A549 (cell line): ENCODE results near the gene NTHL1. TPM values are rescaled to one million over a fixed set of nuclear protein-coding genes. Genes with fewer than 3 reads are reported as not detected.

Source experiments
- ATOH8 ChIP-seq: fragments of 250-450 bp; sonication (Bioruptor Pico); IDR thresholded peaks from 2 replicates; pipeline ENCODE4 v1.5.0; 2020; ENCODE audit warnings: low read depth, mild to moderate bottlenecking, moderate library complexity
- BHLHE40 ChIP-seq: IDR thresholded peaks from 2 replicates; pipeline ENCODE4 v1.6.1; 2012; ENCODE audit warnings: low read depth, low read length, inconsistent platforms
- CBX2 ChIP-seq: fragments of 200-600 bp; sonication (generic); IDR thresholded peaks from 2 replicates; pipeline ENCODE4 v1.6.1; 2016; ENCODE audit warnings: low read depth, mild to moderate bottlenecking, borderline replicate concordance
- CEBPB ChIP-seq, 2 experiments: fragments of >200 bp in 1 of 2; sonication (Bioruptor Twin) in 1 of 2; formaldehyde crosslinking in 1 of 2; IDR thresholded peaks; 2 replicates each; pipeline ENCODE4 v1.6.1; 2012 to 2016
- CHD2 ChIP-seq: fragments of 150-350 bp; IDR thresholded peaks from 2 replicates; pipeline ENCODE4 v1.6.1; 2014; ENCODE audit warnings: low read length; ENCODE audit not compliant: partially characterized antibody
- E2F6 ChIP-seq: IDR thresholded peaks from 2 replicates; pipeline ENCODE4 v1.6.1; 2012; ENCODE audit warnings: low read depth, borderline replicate concordance
- EHF ChIP-seq: fragments of 250-450 bp; sonication (Bioruptor Pico); IDR thresholded peaks from 2 replicates; pipeline ENCODE4 v1.5.0; 2020; ENCODE audit warnings: mild to moderate bottlenecking
- EHMT2 ChIP-seq: fragments of 200-600 bp; sonication (generic); IDR thresholded peaks from 2 replicates; pipeline ENCODE4 v1.6.1; 2016; ENCODE audit warnings: antibody characterized with exemption, low read depth, mild to moderate bottlenecking, moderate library complexity
- ESRRA ChIP-seq: fragments of 150-350 bp; IDR thresholded peaks from 2 replicates; pipeline ENCODE4 v1.6.1; 2014; ENCODE audit warnings: mild to moderate bottlenecking, low read length, borderline replicate concordance
- FOSB ChIP-seq: fragments of 250-450 bp; sonication (Bioruptor Pico); IDR thresholded peaks from 2 replicates; pipeline ENCODE4 v1.5.0; 2020; ENCODE audit warnings: mild to moderate bottlenecking, moderate library complexity
- HDAC2 ChIP-seq: fragments of 200-600 bp; sonication (generic); IDR thresholded peaks from 2 replicates; pipeline ENCODE4 v1.6.1; 2016
- HEYL ChIP-seq: fragments of 250-450 bp; sonication (Bioruptor Pico); IDR thresholded peaks from 2 replicates; pipeline ENCODE4 v1.8.0; 2021; ENCODE audit warnings: mild to moderate bottlenecking, moderate library complexity
- HOXB5 ChIP-seq: fragments of 250-450 bp; sonication (Bioruptor Pico); IDR thresholded peaks from 2 replicates; pipeline ENCODE4 v1.5.0; 2020; ENCODE audit warnings: mild to moderate bottlenecking, moderate library complexity
- MAFK ChIP-seq: fragments of 450-650 bp; IDR thresholded peaks from 2 replicates; pipeline ENCODE4 v1.6.1; 2014; ENCODE audit not compliant: partially characterized antibody
- MAZ ChIP-seq: fragments of 150-350 bp; IDR thresholded peaks from 2 replicates; pipeline ENCODE4 v1.6.1; 2014; ENCODE audit warnings: antibody characterized with exemption, low read depth, low read length, borderline replicate concordance
- MYC ChIP-seq: IDR thresholded peaks from 2 replicates; pipeline ENCODE4 v1.6.1; 2012; ENCODE audit warnings: mild to moderate bottlenecking, inconsistent platforms, low read length, improper control_type of control experiment, borderline replicate concordance
- NR3C1 ChIP-seq: fragments of >200 bp; sonication (Bioruptor Twin); formaldehyde crosslinking; IDR thresholded peaks from 3 replicates; pipeline ENCODE4 v1.6.1; 2017
- PBX3 ChIP-seq: IDR thresholded peaks from 2 replicates; pipeline ENCODE4 v1.6.1; 2012
- RAD21 ChIP-seq, 2 experiments: fragments of >200 bp in 1 of 2; sonication (Bioruptor Twin) in 1 of 2; formaldehyde crosslinking in 1 of 2; IDR thresholded peaks in 1 of 2; conservative IDR thresholded peaks in 1 of 2; 2 replicates in 1 of 2; 3 replicates in 1 of 2; pipeline ENCODE4 v1.6.1; 2012 to 2018; ENCODE audit warnings: inconsistent platforms in 1 of 2
- REST ChIP-seq: fragments of 200-600 bp; sonication (generic); IDR thresholded peaks from 2 replicates; pipeline ENCODE4 v1.6.1; 2016; ENCODE audit warnings: antibody characterized with exemption, mild to moderate bottlenecking, moderate library complexity
- RNF2 ChIP-seq: fragments of 200-600 bp; sonication (generic); IDR thresholded peaks from 2 replicates; pipeline ENCODE4 v1.6.1; 2016; ENCODE audit warnings: low read depth, mild to moderate bottlenecking, antibody characterized with exemption, moderate library complexity, borderline replicate concordance
- SMC3 ChIP-seq: fragments of >200 bp; sonication (Bioruptor Twin); formaldehyde crosslinking; IDR thresholded peaks from 3 replicates; pipeline ENCODE4 v1.6.1; 2018; ENCODE audit warnings: inconsistent platforms
- TFCP2L1 ChIP-seq: fragments of 250-450 bp; sonication (Bioruptor Pico); IDR thresholded peaks from 2 replicates; pipeline ENCODE4 v1.5.0; 2021; ENCODE audit warnings: mild to moderate bottlenecking
- TP53 ChIP-seq: fragments of 250-450 bp; sonication (Bioruptor Pico); IDR thresholded peaks from 2 replicates; pipeline ENCODE4 v1.5.0; 2021; ENCODE audit warnings: mild to moderate bottlenecking, moderate library complexity
- ZNF302 ChIP-seq: fragments of 250-450 bp; sonication (Bioruptor Pico); IDR thresholded peaks from 2 replicates; pipeline ENCODE4 v1.9.0; 2021; ENCODE audit warnings: inconsistent platforms, mild to moderate bottlenecking, moderate library complexity
- polyA plus RNA-seq, 4 experiments: library from polyadenylated mRNA; depleted of rRNA in 3 of 4; stranded (reverse); fragments of >200 nt; fragmentation: RNase III in 1 of 4; extraction: RNeasy Plus Mini Kit Qiagen cat#74134 plus additional on column Dnase treatment in 1 of 4; gene quantifications; 2 replicates in 3 of 4; 3 replicates in 1 of 4; pipeline ENCODE4 v1.2.3, GENCODE V29; 2011 to 2017
- TF ChIP-seq, protein P1 (sequence below): fragments of >200 bp; sonication (Bioruptor Twin); formaldehyde crosslinking; IDR thresholded peaks from 3 replicates; pipeline ENCODE4 v1.6.1; 2016
- TF ChIP-seq, protein P2 (sequence below): fragments of 450-650 bp; IDR thresholded peaks from 2 replicates; pipeline ENCODE4 v1.6.1; 2014; ENCODE audit warnings: antibody characterized with exemption
- TF ChIP-seq, protein P3 (sequence below): IDR thresholded peaks from 2 replicates; pipeline ENCODE4 v1.6.1; 2012
- TF ChIP-seq, protein P4 (sequence below): fragments of >200 bp; sonication (Bioruptor Twin); formaldehyde crosslinking; IDR thresholded peaks from 2 replicates; pipeline ENCODE4 v1.6.1; 2016
- TF ChIP-seq, protein P5 (sequence below): fragments of 150-350 bp; IDR thresholded peaks from 2 replicates; pipeline ENCODE4 v1.6.1; 2014; ENCODE audit warnings: low read depth, mild to moderate bottlenecking, low read length

NTHL1 gene
- polyA plus RNA-seq, 2 of the 4 experiments (the other 2 are of a cell fraction) = 28.8 to 42.3 TPM

DNA sequence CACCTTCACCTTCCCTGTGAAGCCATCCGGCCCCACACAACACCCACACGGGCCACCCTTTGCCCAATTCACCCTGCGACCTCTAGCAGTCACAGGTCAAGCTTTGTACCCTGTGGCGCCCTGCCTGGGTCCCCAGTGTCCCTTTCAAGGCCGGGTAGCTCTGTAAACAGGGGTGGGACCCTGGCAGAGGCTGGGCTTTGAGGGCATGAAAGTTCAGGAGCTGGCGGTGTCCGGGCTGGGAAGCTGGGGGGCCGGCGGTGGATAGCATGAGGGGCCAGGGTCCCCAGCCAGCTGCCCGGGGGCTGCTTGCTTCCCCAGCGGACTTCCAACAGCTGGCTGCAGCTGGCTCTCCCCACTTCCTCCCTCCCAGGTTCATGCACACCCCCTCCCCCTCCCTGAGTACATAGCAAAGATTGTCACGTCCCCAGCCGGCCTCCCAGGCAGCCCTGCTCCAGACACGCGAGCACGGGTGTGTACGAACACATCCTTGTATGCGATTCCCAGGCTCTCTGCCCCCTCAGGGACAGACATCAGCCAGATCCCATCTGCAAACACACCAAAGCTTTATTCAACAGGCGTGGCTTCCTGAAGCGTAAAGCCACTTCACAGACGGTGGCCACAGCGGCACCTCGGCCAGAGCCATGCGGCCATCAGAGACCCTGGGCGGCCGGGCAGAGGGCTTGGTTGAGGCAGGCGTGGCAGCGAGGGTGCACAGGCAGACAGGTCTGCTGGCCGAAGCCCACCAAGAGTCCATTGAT is 8.2 kb downstream of the NTHL1 start (continued):
- TF ChIP-seq REST = no peak
- TF ChIP-seq, protein P1, sequence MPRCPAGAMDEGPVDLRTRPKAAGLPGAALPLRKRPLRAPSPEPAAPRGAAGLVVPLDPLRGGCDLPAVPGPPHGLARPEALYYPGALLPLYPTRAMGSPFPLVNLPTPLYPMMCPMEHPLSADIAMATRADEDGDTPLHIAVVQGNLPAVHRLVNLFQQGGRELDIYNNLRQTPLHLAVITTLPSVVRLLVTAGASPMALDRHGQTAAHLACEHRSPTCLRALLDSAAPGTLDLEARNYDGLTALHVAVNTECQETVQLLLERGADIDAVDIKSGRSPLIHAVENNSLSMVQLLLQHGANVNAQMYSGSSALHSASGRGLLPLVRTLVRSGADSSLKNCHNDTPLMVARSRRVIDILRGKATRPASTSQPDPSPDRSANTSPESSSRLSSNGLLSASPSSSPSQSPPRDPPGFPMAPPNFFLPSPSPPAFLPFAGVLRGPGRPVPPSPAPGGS = no peak
- TF ChIP-seq TP53 = no peak
- TF ChIP-seq ESRRA = no peak
- TF ChIP-seq NR3C1 = no peak
- no peak for TF ChIP-seq CBX2
- no peak for TF ChIP-seq FOSB (CRISPR knock-in tag)
- TF ChIP-seq PBX3 = 0 out of 2 replicates have a peak, but pooled peaks have one; percentile 16
- TF ChIP-seq, protein P2, sequence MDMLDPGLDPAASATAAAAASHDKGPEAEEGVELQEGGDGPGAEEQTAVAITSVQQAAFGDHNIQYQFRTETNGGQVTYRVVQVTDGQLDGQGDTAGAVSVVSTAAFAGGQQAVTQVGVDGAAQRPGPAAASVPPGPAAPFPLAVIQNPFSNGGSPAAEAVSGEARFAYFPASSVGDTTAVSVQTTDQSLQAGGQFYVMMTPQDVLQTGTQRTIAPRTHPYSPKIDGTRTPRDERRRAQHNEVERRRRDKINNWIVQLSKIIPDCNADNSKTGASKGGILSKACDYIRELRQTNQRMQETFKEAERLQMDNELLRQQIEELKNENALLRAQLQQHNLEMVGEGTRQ = no peak
- no peak for TF ChIP-seq TFCP2L1
- peak; percentile 22; the same call in 1 of the 2 replicates for TF ChIP-seq MYC
- TF ChIP-seq RNF2 = no peak
- TF ChIP-seq HDAC2 = no peak
- TF ChIP-seq HOXB5 (CRISPR knock-in tag) = no peak
- no peak for TF ChIP-seq BHLHE40
- TF ChIP-seq, protein P3, sequence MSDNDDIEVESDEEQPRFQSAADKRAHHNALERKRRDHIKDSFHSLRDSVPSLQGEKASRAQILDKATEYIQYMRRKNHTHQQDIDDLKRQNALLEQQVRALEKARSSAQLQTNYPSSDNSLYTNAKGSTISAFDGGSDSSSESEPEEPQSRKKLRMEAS = peak; percentile 72
- TF ChIP-seq, protein P4, sequence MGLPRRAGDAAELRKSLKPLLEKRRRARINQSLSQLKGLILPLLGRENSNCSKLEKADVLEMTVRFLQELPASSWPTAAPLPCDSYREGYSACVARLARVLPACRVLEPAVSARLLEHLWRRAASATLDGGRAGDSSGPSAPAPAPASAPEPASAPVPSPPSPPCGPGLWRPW = no peak
- TF ChIP-seq HEYL = peak; percentile 65
- no peak for TF ChIP-seq E2F6
- peak; percentile 81; the same call in 1 of the 2 replicates for TF ChIP-seq EHF (CRISPR knock-in tag)
- TF ChIP-seq ZNF302 (CRISPR knock-in tag) = peak; percentile 62; the same call in 1 of the 2 replicates
- TF ChIP-seq SMC3 = no peak
- TF ChIP-seq MAZ = no peak
- no peak for TF ChIP-seq MAFK
- TF ChIP-seq ATOH8 (CRISPR knock-in tag) = peak; percentile 26; the same call in 1 of the 2 replicates
- no peak for TF ChIP-seq EHMT2
- TF ChIP-seq CHD2 = no peak
- TF ChIP-seq CEBPB (IDR thresholded peaks at IDR 0.05) = no peak
- TF ChIP-seq, protein P5, sequence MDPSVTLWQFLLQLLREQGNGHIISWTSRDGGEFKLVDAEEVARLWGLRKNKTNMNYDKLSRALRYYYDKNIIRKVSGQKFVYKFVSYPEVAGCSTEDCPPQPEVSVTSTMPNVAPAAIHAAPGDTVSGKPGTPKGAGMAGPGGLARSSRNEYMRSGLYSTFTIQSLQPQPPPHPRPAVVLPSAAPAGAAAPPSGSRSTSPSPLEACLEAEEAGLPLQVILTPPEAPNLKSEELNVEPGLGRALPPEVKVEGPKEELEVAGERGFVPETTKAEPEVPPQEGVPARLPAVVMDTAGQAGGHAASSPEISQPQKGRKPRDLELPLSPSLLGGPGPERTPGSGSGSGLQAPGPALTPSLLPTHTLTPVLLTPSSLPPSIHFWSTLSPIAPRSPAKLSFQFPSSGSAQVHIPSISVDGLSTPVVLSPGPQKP = no peak
- no peak for TF ChIP-seq RAD21 (conservative IDR thresholded peaks at IDR 0.05 in 1 of 2, IDR thresholded peaks at IDR 0.05 in 1 of 2)
- TF ChIP-seq, all 56 proteins: peak for 13
